ENCODE data around the gene PNKD.
A peak's percentile ranks its signal among the peaks of the same experiment; 100 is the strongest.

The PNKD gene

DNA sequence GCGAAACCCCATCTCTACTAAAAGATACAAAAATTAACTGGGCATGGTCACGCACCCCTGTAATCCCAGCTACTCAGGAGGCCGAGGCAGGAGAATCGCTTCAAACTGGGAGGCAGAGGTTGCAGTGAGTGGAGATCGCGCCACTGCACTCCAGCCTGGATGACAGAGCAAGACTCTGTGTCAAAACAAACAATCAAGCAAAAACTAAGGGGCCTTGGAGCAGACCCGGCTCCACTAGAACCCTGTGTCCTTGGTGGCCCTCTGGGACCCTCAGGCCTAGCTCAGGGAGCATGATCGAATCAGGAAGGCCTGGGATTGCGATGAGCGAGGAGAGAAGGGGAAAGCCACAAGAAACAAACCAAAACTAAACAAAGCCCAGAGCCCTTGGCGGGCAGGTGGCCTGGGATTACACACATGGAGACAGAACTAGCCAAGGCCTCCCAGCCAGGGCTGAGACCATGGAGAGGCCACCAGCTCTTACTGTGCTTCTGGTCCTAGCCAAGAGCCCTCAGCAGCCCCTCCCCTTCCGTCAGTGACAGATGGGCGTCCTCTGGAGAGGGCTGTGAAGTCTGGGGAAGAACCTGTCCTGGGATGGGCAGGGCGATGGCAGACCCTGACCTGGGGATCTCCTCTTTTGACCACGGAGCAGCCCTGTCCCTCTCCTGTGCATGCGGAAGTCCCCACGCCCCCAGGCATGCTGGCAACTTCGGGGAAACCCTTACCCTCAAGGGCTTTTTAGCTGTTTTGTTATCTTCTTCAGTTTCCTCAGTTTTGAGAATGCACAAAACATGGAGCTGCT is 58.9 kb downstream of the PNKD start:
- H3K9me3 Mint-ChIP-seq: no peaks in the 10 kb centered on the region
- no peaks in the 10 kb centered on the region for H3K36me3 Mint-ChIP-seq (ENCODE audit: low read depth)
- peak overlapping the region; percentile 55 for H3K4me3 Mint-ChIP-seq
- no peaks in the 10 kb centered on the region for H3K27me3 Mint-ChIP-seq
- intact Hi-C loops (cut with micrococcal nuclease): no loop called here
- peaks cover 87% of the 10 kb centered on the region for H3K4me1 Mint-ChIP-seq (ENCODE audit: low read depth)
- H3K27ac Mint-ChIP-seq: peak overlapping the region; percentile 97

GRCh38 chr2:218329826-218330593 is 59.7 kb downstream of the PNKD start:
- Mint-ChIP-seq H3K36me3 (ENCODE audit: low read depth) (no peaks in the 10 kb centered on the region), H3K9me3 (no peaks in the 10 kb centered on the region), H3K27me3 (no peaks in the 10 kb centered on the region), H3K27ac (peak overlapping the region; percentile 97), H3K4me1 (ENCODE audit: low read depth) (peaks cover 85% of the 10 kb centered on the region), H3K4me3 (peak overlapping the region; percentile 55)
- intact Hi-C loops (cut with micrococcal nuclease): no loop called here

- Mint-ChIP-seq H3K4me1 (ENCODE audit: low read depth) (peaks cover 77% of the 10 kb centered on the region), H3K9me3 (no peaks in the 10 kb centered on the region), H3K27ac (peak overlapping the region; percentile 97), H3K4me3 (peak overlapping the region; percentile 78), H3K36me3 (ENCODE audit: low read depth) (no peaks in the 10 kb centered on the region), H3K27me3 (no peaks in the 10 kb centered on the region)
- intact Hi-C loops (cut with micrococcal nuclease): no loop called here
Observed at GRCh38 chr2:218331745-218332144, 61.4 kb downstream of the PNKD start.

DNA sequence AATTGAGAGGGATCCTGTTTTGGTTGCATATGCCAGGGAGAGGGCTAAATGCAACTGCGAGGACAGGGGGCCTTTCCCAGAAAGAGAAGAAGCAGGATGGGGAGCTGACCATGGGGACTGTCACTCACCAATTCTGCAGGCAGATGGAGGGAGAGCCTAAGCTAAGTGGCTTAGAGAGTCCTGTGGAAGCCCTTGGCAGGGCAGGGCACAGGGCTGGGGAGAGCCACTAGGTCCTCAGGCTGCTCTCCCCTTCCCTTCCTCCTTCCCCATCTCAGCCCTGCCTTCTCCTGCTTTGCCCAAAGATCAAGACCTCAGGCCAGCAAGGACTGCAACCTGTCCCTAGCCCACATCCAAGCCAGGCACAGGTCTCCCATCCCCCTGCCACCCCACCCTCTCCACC is 62.0 kb downstream of the PNKD start:
- Mint-ChIP-seq H3K27me3 (no peaks in the 10 kb centered on the region), H3K9me3 (no peaks in the 10 kb centered on the region), H3K36me3 (ENCODE audit: low read depth) (no peaks in the 10 kb centered on the region), H3K4me1 (ENCODE audit: low read depth) (peaks cover 72% of the 10 kb centered on the region), H3K27ac (peak overlapping the region; percentile 97), H3K4me3 (peak overlapping the region; percentile 78)
- intact Hi-C loops (cut with micrococcal nuclease): no loop called here

DNA sequence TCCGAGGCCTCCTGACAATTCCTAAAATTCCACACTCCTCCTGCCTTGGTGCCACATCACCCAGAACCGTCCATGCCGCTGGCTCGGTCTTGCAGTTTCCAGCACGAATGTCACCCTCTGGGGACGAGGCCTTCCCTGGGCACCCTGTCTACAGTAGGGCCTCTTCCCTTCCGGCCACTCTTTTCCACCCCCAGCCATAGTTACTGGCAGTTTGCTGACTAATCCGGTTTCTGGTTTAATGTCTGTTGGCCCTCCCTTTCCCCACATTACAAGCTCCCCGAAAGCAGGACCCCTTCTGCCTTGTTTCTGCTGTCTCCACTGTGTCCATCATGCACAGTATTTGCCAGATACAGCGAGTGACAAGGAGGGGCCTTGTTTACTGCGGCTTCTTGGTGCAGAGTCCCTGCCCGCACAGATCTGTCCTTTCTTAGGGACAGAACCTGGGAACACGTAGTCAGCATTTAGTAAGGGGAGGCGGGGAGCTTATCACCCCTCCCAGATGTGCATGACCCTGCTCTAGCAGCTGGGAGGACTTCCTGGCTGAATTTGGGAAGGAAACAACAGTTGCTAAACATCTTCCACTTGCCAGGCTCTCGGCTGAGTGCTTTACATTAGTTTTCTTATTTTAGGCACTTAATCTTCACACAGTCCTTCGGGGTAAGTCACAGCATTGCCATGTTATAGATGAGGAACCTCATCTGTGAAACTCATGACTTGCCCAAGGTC is 62.8 kb downstream of the PNKD start:
- H3K27me3 Mint-ChIP-seq: no peaks in the 10 kb centered on the region
- H3K27ac Mint-ChIP-seq: peak overlapping the region; percentile 97
- peak overlapping the region; percentile 78 for H3K4me3 Mint-ChIP-seq
- H3K4me1 Mint-ChIP-seq (ENCODE audit: low read depth): peaks cover 64% of the 10 kb centered on the region
- no peaks in the 10 kb centered on the region for H3K36me3 Mint-ChIP-seq (ENCODE audit: low read depth)
- intact Hi-C loops (cut with micrococcal nuclease): no loop called here
- no peaks in the 10 kb centered on the region for H3K9me3 Mint-ChIP-seq

DNA sequence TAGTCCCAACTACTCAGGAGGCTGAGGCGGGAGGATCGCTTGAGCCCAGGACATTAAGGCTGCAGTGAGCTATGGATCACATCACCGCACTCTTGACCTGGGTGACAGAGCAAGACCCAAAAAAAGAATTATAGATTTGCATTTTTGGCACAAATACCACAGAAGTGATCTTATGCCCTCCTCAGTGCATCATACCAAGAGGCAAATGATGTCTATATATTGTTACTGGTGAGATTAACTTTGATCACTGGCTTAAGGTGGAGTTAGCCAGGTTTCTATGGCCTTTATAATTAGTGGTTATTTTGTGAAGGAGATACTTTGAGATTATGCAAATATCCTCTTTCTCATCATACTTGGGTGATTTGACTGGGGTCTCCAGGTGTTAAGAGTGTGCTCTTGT is 64.2 kb downstream of the PNKD start:
- Mint-ChIP-seq H3K4me3 (no peak overlapping the region), H3K4me1 (ENCODE audit: low read depth) (peaks cover 50% of the 10 kb centered on the region), H3K27ac (peak overlapping the region; percentile 97), H3K36me3 (ENCODE audit: low read depth) (peaks cover 8% of the 10 kb centered on the region), H3K9me3 (no peaks in the 10 kb centered on the region), H3K27me3 (no peaks in the 10 kb centered on the region)
- intact Hi-C loops (cut with micrococcal nuclease): no loop called here

DNA sequence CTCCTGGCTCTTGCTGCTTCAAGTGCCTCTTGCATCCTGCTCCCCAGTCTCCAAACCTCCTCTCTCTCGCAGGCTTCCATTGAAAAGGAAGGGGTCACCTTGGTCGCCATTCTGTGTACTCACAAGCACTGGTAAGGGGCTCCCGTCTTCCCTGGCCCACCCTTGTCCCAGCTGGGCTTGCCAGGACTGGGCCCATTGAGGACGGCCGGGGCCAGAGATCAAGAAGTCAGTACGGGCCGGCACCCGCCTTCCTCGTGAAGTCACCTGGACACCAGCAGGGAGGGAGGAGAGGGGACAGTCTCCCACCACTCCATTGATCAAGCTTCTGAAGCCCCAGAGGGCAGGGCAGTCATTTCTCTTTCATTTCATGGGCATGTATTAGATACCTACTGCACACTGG is 70.3 kb downstream of the PNKD start:
- Mint-ChIP-seq H3K9me3 (no peaks in the 10 kb centered on the region), H3K36me3 (ENCODE audit: low read depth) (peaks cover 54% of the 10 kb centered on the region), H3K4me3 (no peak overlapping the region), H3K4me1 (ENCODE audit: low read depth) (no peaks in the 10 kb centered on the region), H3K27ac (no peak overlapping the region), H3K27me3 (no peaks in the 10 kb centered on the region)
- intact Hi-C loops (cut with micrococcal nuclease): no loop called here

DNA sequence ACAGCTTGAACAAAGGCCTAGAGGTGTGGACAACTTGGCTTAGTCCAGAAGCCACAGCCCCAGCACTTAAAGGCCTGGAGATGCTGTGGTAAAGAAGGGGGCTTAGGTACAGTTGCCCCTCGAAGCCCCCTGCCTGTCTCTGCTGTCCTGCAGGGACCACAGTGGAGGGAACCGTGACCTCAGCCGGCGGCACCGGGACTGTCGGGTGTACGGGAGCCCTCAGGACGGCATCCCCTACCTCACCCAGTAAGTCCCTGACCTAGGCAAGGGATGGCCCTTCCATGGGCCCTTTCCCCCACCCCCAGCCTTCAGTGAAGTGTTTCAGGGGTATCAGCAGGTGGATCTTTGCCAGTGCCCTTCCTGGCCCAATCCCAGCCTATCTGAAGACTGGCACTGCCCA is 71.1 kb downstream of the PNKD start:
- intact Hi-C loops (cut with micrococcal nuclease): no loop called here
- no peaks in the 10 kb centered on the region for H3K9me3 Mint-ChIP-seq
- H3K27me3 Mint-ChIP-seq: no peaks in the 10 kb centered on the region
- H3K4me3 Mint-ChIP-seq: no peak overlapping the region
- no peaks in the 10 kb centered on the region for H3K4me1 Mint-ChIP-seq (ENCODE audit: low read depth)
- no peak overlapping the region for H3K27ac Mint-ChIP-seq
- H3K36me3 Mint-ChIP-seq (ENCODE audit: low read depth): peaks cover 61% of the 10 kb centered on the region

- H3K27ac Mint-ChIP-seq: no peak overlapping the region
Observed at GRCh38 chr2:218342837-218343236, 72.5 kb downstream of the PNKD start.

GRCh38 chr2:218343591-218343990 is 73.3 kb downstream of the PNKD start:
- H3K27ac Mint-ChIP-seq: no peak overlapping the region
- no peaks in the 10 kb centered on the region for H3K4me1 Mint-ChIP-seq (ENCODE audit: low read depth)
- H3K9me3 Mint-ChIP-seq: no peaks in the 10 kb centered on the region
- H3K4me3 Mint-ChIP-seq: no peak overlapping the region
- peaks cover 64% of the 10 kb centered on the region for H3K36me3 Mint-ChIP-seq (ENCODE audit: low read depth)
- H3K27me3 Mint-ChIP-seq: no peaks in the 10 kb centered on the region
- intact Hi-C loops (cut with micrococcal nuclease): no loop called here

More at GRCh38 chr2:218342837-218343236, 72.5 kb downstream of the PNKD start:
- intact Hi-C loops (cut with micrococcal nuclease): no loop called here
- Mint-ChIP-seq H3K4me3 (no peak overlapping the region), H3K27me3 (no peaks in the 10 kb centered on the region), H3K9me3 (no peaks in the 10 kb centered on the region), H3K4me1 (ENCODE audit: low read depth) (no peaks in the 10 kb centered on the region), H3K36me3 (ENCODE audit: low read depth) (peaks cover 64% of the 10 kb centered on the region)

GRCh38 chr2:218344090-218344754 is 73.9 kb downstream of the PNKD start:
- Mint-ChIP-seq H3K4me3 (no peak overlapping the region), H3K4me1 (ENCODE audit: low read depth) (no peaks in the 10 kb centered on the region), H3K27ac (no peak overlapping the region), H3K27me3 (no peaks in the 10 kb centered on the region), H3K9me3 (peaks cover under 1% of the 10 kb centered on the region), H3K36me3 (ENCODE audit: low read depth) (peaks cover 60% of the 10 kb centered on the region)
- intact Hi-C loops (cut with micrococcal nuclease): no loop called here

DNA sequence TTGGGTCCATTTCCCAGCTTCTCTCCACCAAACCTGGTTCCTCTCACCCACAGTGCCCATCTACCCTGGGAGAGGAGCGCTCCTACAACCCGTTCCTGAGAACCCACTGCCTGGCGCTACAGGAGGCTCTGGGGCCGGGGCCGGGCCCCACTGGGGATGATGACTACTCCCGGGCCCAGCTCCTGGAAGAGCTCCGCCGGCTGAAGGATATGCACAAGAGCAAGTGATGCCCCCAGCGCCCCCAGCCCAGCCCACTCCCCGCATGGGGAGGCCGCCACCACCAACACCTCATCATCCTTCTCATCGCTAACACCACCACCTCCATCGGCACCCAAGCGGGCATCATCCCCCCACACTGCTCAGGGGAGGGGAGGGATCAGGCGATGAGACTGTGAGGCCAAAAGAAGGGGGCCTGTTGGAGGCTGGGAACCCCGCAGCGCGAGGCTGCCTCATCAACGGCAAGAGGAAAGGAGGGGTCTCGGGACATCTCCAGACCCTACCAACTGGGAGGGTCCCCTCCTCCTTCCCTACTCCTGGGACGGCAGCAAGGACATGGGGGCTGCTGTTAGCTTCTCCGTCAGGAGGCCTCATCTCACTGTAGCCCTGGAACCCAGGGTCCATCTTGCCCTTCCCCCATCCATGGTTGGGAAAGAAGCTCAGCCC is 74.6 kb downstream of the PNKD start:
- no peak overlapping the region for H3K27ac Mint-ChIP-seq
- no peaks in the 10 kb centered on the region for H3K4me1 Mint-ChIP-seq (ENCODE audit: low read depth)
- H3K9me3 Mint-ChIP-seq: peaks cover 7% of the 10 kb centered on the region
- no peaks in the 10 kb centered on the region for H3K27me3 Mint-ChIP-seq
- H3K36me3 Mint-ChIP-seq (ENCODE audit: low read depth): peaks cover 53% of the 10 kb centered on the region
- intact Hi-C loops (cut with micrococcal nuclease): no loop called here
- no peak overlapping the region for H3K4me3 Mint-ChIP-seq

DNA sequence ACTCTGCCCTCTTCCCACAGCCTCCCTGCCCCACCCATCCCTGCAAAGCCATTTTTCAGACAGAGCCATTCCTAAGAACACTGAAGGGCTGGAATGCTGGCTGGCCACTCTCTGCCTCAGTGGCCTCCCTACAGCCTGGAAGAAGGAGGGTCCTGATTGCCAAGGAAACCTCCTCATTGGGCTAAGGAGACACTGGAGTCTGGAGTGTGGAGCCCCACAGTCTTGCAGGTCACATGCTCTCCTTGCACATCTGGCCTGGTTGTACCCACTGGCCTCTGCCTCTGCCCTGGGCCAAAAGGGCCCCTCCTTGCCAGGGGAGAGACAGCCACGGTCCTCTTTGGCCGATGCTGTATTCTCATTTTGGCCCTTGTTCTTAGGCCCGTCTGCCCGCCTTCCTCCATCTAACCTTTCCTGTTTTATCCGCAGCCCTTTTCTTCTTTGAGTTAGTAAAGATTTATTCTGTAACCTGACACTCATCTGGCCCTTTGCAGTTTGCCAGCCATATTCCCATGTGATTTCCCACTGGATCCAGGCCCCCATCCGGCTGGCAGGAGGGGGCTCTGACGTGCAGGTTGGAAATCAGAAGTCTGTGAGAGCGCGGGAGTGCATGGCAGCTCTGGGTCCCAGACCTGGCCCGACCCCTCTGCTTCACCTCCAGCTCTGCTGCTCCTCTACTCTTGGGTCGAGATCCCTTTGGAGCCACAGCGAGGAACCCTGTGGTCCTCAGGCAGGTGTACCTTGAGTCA is 75.3 kb downstream of the PNKD start:
- H3K36me3 Mint-ChIP-seq (ENCODE audit: low read depth): peaks cover 45% of the 10 kb centered on the region

More for the DNA sequence above, 75.3 kb downstream of the PNKD start:
- H3K27me3 Mint-ChIP-seq: no peaks in the 10 kb centered on the region
- H3K9me3 Mint-ChIP-seq: peaks cover 8% of the 10 kb centered on the region
- H3K4me3 Mint-ChIP-seq: no peak overlapping the region
- H3K4me1 Mint-ChIP-seq (ENCODE audit: low read depth): no peaks in the 10 kb centered on the region
- no peak overlapping the region for H3K27ac Mint-ChIP-seq
- intact Hi-C loops (cut with micrococcal nuclease): no loop called here
